Peyer's patch (tissue), 4 donors: ENCODE measurements around the gene CDC73. TPM values are rescaled to one million over a fixed set of nuclear protein-coding genes. Genes with fewer than 3 reads are reported as not detected.

ENCODE experiments used
- DNase-seq, 3 donors: peaks; one replicate each; pipeline ENCODE4 v3.0.0-alpha.2; 2017 to 2019
- H3K27ac ChIP-seq, 4 donors: fragments of 200-600 bp; sonication (generic); one replicate each; pipeline ENCODE4 v1.5.1; 2016 to 2019
- H3K27me3 ChIP-seq, 2 donors: fragments of 200-600 bp; sonication (generic); one replicate each; pipeline ENCODE4 v1.5.1; 2019
- H3K36me3 ChIP-seq, 3 donors: fragments of 200-600 bp; sonication (generic); one replicate each; pipeline ENCODE4 v1.5.1; 2016 to 2019
- H3K4me1 ChIP-seq, 4 donors: fragments of 200-600 bp; sonication (generic); one replicate each; pipeline ENCODE4 v1.5.1; 2016 to 2019
- H3K4me3 ChIP-seq, 4 donors: fragments of 200-600 bp; sonication (generic); 1 replicate in 3 of 4; 2 replicates in 1 of 4; pipeline ENCODE4 v1.5.1; 2016 to 2019; ENCODE audit warnings: mild to moderate bottlenecking in 1 of 4
- H3K9me3 ChIP-seq, 4 donors: fragments of 200-600 bp; sonication (generic); one replicate each; pipeline ENCODE4 v1.5.1; 2016 to 2019; ENCODE audit warnings: mild to moderate bottlenecking in 1 of 4
- CTCF ChIP-seq, 6 experiments: fragments of 450-650 bp in 4 of 6; fragments of 200-600 bp in 2 of 6; sonication (generic) in 1 of 6; IDR thresholded peaks; one replicate each; pipeline ENCODE4 v1.5.1; 2017 to 2019; ENCODE audit warnings: antibody characterized with exemption in 6 of 6, mild to moderate bottlenecking in 3 of 6, moderate library complexity in 1 of 6
- POLR2A ChIP-seq, 2 donors: fragments of 450-650 bp; IDR thresholded peaks; one replicate each; pipeline ENCODE4 v1.5.1; 2017; ENCODE audit warnings: antibody characterized with exemption in 2 of 2, mild to moderate bottlenecking in 2 of 2, moderate library complexity in 2 of 2
- total RNA-seq, 4 donors: library from RNA; depleted of rRNA; stranded (reverse); fragments of >200 nt; gene quantifications; one replicate each; pipeline ENCODE4 v1.1.0, GENCODE V29; 2016

CDC73 gene
- total RNA-seq, 4 donors from 2014 or later = 28.6 to 191 (median 43.1) TPM

- TF ChIP-seq POLR2A (IDR thresholded peaks at IDR 0.05) (no peak), CTCF (IDR thresholded peaks at IDR 0.05) (no peak)
- H3K4me1 ChIP-seq = no peaks in the 10 kb centered on the region
- H3K27ac ChIP-seq = no peak overlapping the region
- no peak for DNase-seq
- H3K27me3 ChIP-seq = no peaks in the 10 kb centered on the region
- no peaks in the 10 kb centered on the region for H3K36me3 ChIP-seq
- H3K4me3 ChIP-seq = no peak overlapping the region
- no peaks in the 10 kb centered on the region for H3K9me3 ChIP-seq
Observed at GRCh38 chr1:193109619-193110018, 12.2 kb upstream of the CDC73 start.

- H3K27ac ChIP-seq = no peak overlapping the region
- no peak for TF ChIP-seq POLR2A (IDR thresholded peaks at IDR 0.05)
- no peak for TF ChIP-seq CTCF (IDR thresholded peaks at IDR 0.05)
- DNase-seq = no peak
- H3K36me3 ChIP-seq = no peaks in the 10 kb centered on the region
- no peaks in the 10 kb centered on the region for H3K4me1 ChIP-seq
- no peak overlapping the region for H3K4me3 ChIP-seq
- H3K9me3 ChIP-seq = no peaks in the 10 kb centered on the region
- no peaks in the 10 kb centered on the region for H3K27me3 ChIP-seq
Observed at GRCh38 chr1:193110246-193110645, 11.6 kb upstream of the CDC73 start.

GRCh38 chr1:193110864-193111263 lies 11.0 kb upstream of the CDC73 start:
- Histone ChIP-seq H3K27me3 (no peaks in the 10 kb centered on the region), H3K27ac (no peak overlapping the region), H3K4me3 (no peak overlapping the region), H3K4me1 (no peaks in the 10 kb centered on the region), H3K9me3 (no peaks in the 10 kb centered on the region), H3K36me3 (no peaks in the 10 kb centered on the region)
- no peak for TF ChIP-seq CTCF (IDR thresholded peaks at IDR 0.05)
- no peak for TF ChIP-seq POLR2A (IDR thresholded peaks at IDR 0.05)
- no peak for DNase-seq

- no peak for TF ChIP-seq POLR2A (IDR thresholded peaks at IDR 0.05)
- Histone ChIP-seq H3K36me3 (no peaks in the 10 kb centered on the region), H3K4me3 (no peak overlapping the region), H3K9me3 (no peaks in the 10 kb centered on the region), H3K4me1 (no peaks in the 10 kb centered on the region), H3K27ac (no peak overlapping the region), H3K27me3 (no peaks in the 10 kb centered on the region)
- peak in 1 of 3 donors; percentile 69 for DNase-seq
Observed at GRCh38 chr1:193111641-193112090, 10.2 kb upstream of the CDC73 start.

GRCh38 chr1:193113258-193113991 lies 8.4 kb upstream of the CDC73 start:
- Histone ChIP-seq H3K36me3 (no peaks in the 10 kb centered on the region), H3K27ac (no peak overlapping the region), H3K27me3 (no peaks in the 10 kb centered on the region), H3K4me3 (no peak overlapping the region), H3K9me3 (no peaks in the 10 kb centered on the region), H3K4me1 (no peaks in the 10 kb centered on the region)
- TF ChIP-seq POLR2A (IDR thresholded peaks at IDR 0.05) = no peak
- TF ChIP-seq CTCF (IDR thresholded peaks at IDR 0.05) = no peak
- DNase-seq = no peak

- TF ChIP-seq POLR2A (IDR thresholded peaks at IDR 0.05) (no peak), CTCF (IDR thresholded peaks at IDR 0.05) (no peak)
- DNase-seq = no peak
- H3K4me3 ChIP-seq = no peak overlapping the region
- H3K9me3 ChIP-seq = no peaks in the 10 kb centered on the region
- no peaks in the 10 kb centered on the region for H3K27me3 ChIP-seq
- H3K27ac ChIP-seq = no peak overlapping the region
- no peaks in the 10 kb centered on the region for H3K4me1 ChIP-seq
- no peaks in the 10 kb centered on the region for H3K36me3 ChIP-seq
Observed at GRCh38 chr1:193113992-193114332, 7.9 kb upstream of the CDC73 start.
